Endothelial cell (in vitro differentiated cells): ENCODE data around the gene KMT2E. TPM values are rescaled to one million over a fixed set of nuclear protein-coding genes. Genes with fewer than 3 reads are reported as not detected.

Experiments
- DNase-seq: peaks from one replicate; pipeline ENCODE4 v3.0.0; 2021; ENCODE audit warnings: low spot score
- H3K27ac Mint-ChIP-seq: one replicate; pipeline ENCODE4 v1.8.0; 2021; ENCODE audit warnings: mixed read lengths, inconsistent platforms; ENCODE audit not compliant: unreplicated experiment
- H3K27me3 Mint-ChIP-seq: one replicate; pipeline ENCODE4 v1.8.0; 2021; ENCODE audit warnings: mild to moderate bottlenecking, moderate library complexity, mixed read lengths, inconsistent platforms; ENCODE audit not compliant: unreplicated experiment
- H3K36me3 Mint-ChIP-seq: one replicate; pipeline ENCODE4 v1.8.0; 2021; ENCODE audit warnings: mild to moderate bottlenecking, low read depth, mixed read lengths, inconsistent platforms; ENCODE audit not compliant: unreplicated experiment
- H3K4me1 Mint-ChIP-seq: one replicate; pipeline ENCODE4 v1.8.0; 2021; ENCODE audit warnings: mild to moderate bottlenecking, mixed read lengths, inconsistent platforms; ENCODE audit not compliant: unreplicated experiment
- H3K4me3 Mint-ChIP-seq: one replicate; pipeline ENCODE4 v1.8.0; 2021; ENCODE audit warnings: mild to moderate bottlenecking, mixed read lengths, inconsistent platforms; ENCODE audit not compliant: unreplicated experiment
- H3K9me3 Mint-ChIP-seq: one replicate; pipeline ENCODE4 v1.8.0; 2021; ENCODE audit warnings: mixed read lengths, inconsistent platforms; ENCODE audit not compliant: unreplicated experiment
- CTCF ChIP-seq: fragments of 200-600 bp; sonication (generic); IDR thresholded peaks from one replicate; pipeline ENCODE4 v1.5.0; 2021; ENCODE audit warnings: antibody characterized with exemption; ENCODE audit not compliant: unreplicated experiment
- total RNA-seq: library from RNA; stranded (reverse); fragmentation: NEBNext Ultra II Directional; extraction: Animal tissue kit (Norgen Biotek cat#: 25700); gene quantifications from one replicate; pipeline ENCODE4 v1.2.1, GENCODE V29; 2021; ENCODE audit not compliant: unreplicated experiment

The KMT2E gene
- total RNA-seq, 1 donor from 2014 or later, result 71.0 TPM

GRCh38 chr7:105130048-105130447 is 116.0 kb downstream of the KMT2E start:
- peaks cover 16% of the 10 kb centered on the region for H3K4me1 Mint-ChIP-seq
- no peak for TF ChIP-seq CTCF
- H3K9me3 Mint-ChIP-seq, result no peaks in the 10 kb centered on the region
- peaks cover 6% of the 10 kb centered on the region for H3K27me3 Mint-ChIP-seq
- DNase-seq, result no peak
- peaks cover 30% of the 10 kb centered on the region for H3K36me3 Mint-ChIP-seq
- no peak overlapping the region for H3K4me3 Mint-ChIP-seq
- no peak overlapping the region for H3K27ac Mint-ChIP-seq

DNA sequence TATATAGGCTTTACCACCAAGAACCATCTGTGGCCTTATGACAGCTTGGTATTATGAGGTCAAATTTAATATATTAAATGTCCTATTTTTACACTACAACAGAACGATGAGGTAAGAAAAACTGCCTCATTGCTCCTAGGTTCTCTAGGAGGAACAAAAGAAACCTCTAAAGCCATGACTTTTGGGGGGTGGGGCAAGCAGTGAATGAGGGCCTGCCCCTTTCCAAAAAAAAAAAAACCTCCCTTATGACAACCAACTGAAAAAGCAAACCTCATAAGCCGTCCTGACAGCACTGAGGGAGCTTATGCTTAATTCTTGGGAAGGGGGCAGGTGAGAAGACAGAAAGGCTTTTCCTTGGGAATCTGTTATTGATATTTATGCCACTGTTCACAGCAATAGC is 116.6 kb downstream of the KMT2E start:
- no peak overlapping the region for H3K4me3 Mint-ChIP-seq
- no peaks in the 10 kb centered on the region for H3K9me3 Mint-ChIP-seq
- peaks cover 27% of the 10 kb centered on the region for H3K36me3 Mint-ChIP-seq
- no peak overlapping the region for H3K27ac Mint-ChIP-seq
- peaks cover 16% of the 10 kb centered on the region for H3K4me1 Mint-ChIP-seq
- DNase-seq, result no peak
- TF ChIP-seq CTCF, result no peak
- H3K27me3 Mint-ChIP-seq, result peaks cover 7% of the 10 kb centered on the region

DNA sequence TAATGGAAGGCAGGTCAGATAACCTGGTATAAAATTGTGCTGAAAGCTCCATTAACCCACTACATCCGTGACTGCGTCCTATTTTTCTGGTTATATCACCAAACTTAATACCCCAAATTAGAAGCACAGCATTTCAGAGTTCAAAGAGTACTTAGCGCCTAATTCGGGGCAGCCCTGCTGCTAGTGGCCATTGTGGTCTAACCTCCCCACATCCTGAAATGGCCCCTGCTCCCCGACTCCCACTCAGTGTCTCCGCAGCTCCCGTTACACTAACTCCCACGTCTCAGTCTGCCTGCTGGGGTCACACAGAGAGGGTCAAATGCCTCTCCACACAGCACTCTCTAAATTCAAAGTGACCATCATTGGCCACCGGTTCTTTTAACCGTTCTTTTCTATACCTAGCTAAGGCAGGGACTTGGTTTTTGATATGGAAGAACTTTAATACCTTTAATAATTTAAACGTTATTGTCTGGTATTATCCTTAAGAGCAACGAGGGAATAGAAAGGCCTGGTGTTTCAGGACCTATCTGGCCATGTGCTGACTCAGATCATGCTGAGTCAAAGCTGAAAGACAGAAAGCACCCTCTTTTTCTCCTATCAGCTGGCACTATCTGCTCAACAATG is 117.1 kb downstream of the KMT2E start:
- H3K9me3 Mint-ChIP-seq, result no peaks in the 10 kb centered on the region
- H3K4me1 Mint-ChIP-seq, result peaks cover 16% of the 10 kb centered on the region
- DNase-seq, result no peak
- peaks cover 21% of the 10 kb centered on the region for H3K36me3 Mint-ChIP-seq
- no peak overlapping the region for H3K27ac Mint-ChIP-seq
- no peak overlapping the region for H3K4me3 Mint-ChIP-seq
- no peak for TF ChIP-seq CTCF
- peaks cover 7% of the 10 kb centered on the region for H3K27me3 Mint-ChIP-seq

DNA sequence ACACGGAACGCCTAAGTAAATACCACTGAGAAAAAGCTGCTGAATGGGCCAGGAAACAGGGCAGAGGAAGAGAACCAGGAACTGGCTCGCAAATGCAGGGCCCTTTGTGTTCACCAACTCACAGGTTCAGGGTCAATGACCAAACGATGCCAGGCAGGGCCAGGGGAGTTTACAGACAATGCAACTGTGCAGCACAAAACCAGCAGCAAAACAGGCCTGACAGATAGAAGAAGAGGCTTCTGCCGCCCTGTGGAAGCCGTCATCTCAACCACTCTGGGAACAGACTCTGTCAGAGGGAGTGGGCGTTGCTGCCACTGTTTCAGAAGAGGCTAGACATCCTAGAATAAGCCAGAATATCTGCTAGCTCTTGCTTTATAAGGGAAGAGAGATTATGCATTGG is 117.9 kb downstream of the KMT2E start:
- no peak for DNase-seq
- TF ChIP-seq CTCF, result no peak
- Mint-ChIP-seq H3K4me1 (peaks cover 20% of the 10 kb centered on the region), H3K27ac (peak overlapping the region; percentile 79), H3K36me3 (peaks cover 18% of the 10 kb centered on the region), H3K4me3 (peak overlapping the region; percentile 72), H3K27me3 (peaks cover 7% of the 10 kb centered on the region), H3K9me3 (no peaks in the 10 kb centered on the region)

- peaks cover 7% of the 10 kb centered on the region for H3K27me3 Mint-ChIP-seq
- H3K36me3 Mint-ChIP-seq, result peaks cover 14% of the 10 kb centered on the region
- H3K9me3 Mint-ChIP-seq, result no peaks in the 10 kb centered on the region
- DNase-seq, result no peak
- no peak overlapping the region for H3K4me3 Mint-ChIP-seq
- H3K27ac Mint-ChIP-seq, result no peak overlapping the region
- peaks cover 23% of the 10 kb centered on the region for H3K4me1 Mint-ChIP-seq
- TF ChIP-seq CTCF, result no peak
Measured at GRCh38 chr7:105132335-105132734, 118.3 kb downstream of the KMT2E start.
